Activated naive CD8-positive, alpha-beta T cell treated with anti-CD3 and anti-CD28 coated beads, Interleukin-2, amount 10 ng/mL, durations not matched to agents 7 days and 5 days (primary cell): ENCODE results near the gene PROB1. TPM values are rescaled to one million over a fixed set of nuclear protein-coding genes. Genes with fewer than 3 reads are reported as not detected.
"Not testable (repeated sequence)": the region's sequence is repeated elsewhere in the genome, so short reads cannot be mapped to it uniquely, and the experiment has no call there.

ENCODE experiments used
- ATAC-seq: fragments of 150-1000 bp; cut with Tn5 transposase; one replicate; pipeline ENCODE4 v1.10.0; 2021; ENCODE audit warnings: low read depth, moderate library complexity
- POLR2A ChIA-PET: fragments of 350-600 bp; sonication (Branson Sonifier 250); formaldehyde crosslinking; loops from one replicate; lab custom pipeline; 2021; ENCODE audit warnings: antibody characterized with exemption; lab: Charles Lee
- DNase-seq: peaks from one replicate; pipeline ENCODE4 v3.0.0; 2021
- H3K27ac Mint-ChIP-seq: one replicate; pipeline ENCODE4 v1.8.0; 2022; ENCODE audit warnings: mild to moderate bottlenecking, mixed read lengths
- H3K27me3 Mint-ChIP-seq: one replicate; pipeline ENCODE4 v1.8.0; 2022; ENCODE audit warnings: mild to moderate bottlenecking, moderate library complexity, mixed read lengths
- H3K36me3 Mint-ChIP-seq: one replicate; pipeline ENCODE4 v1.8.0; 2021; ENCODE audit warnings: mild to moderate bottlenecking, mixed read lengths
- H3K4me1 Mint-ChIP-seq: one replicate; pipeline ENCODE4 v1.8.0; 2021; ENCODE audit warnings: mixed read lengths
- H3K4me3 Mint-ChIP-seq: one replicate; pipeline ENCODE4 v1.8.0; 2022; ENCODE audit warnings: mild to moderate bottlenecking, moderate library complexity, mixed read lengths
- H3K9me3 Mint-ChIP-seq: one replicate; pipeline ENCODE4 v1.8.0; 2021; ENCODE audit warnings: mixed read lengths
- total RNA-seq, 2 experiments: library from RNA; stranded (reverse); gene quantifications; one replicate each; pipeline ENCODE4 v1.2.3, GENCODE V29; 2021

PROB1 gene
- total RNA-seq, 2 experiments from 2014 or later: 4.1 to 4.3 TPM

DNA sequence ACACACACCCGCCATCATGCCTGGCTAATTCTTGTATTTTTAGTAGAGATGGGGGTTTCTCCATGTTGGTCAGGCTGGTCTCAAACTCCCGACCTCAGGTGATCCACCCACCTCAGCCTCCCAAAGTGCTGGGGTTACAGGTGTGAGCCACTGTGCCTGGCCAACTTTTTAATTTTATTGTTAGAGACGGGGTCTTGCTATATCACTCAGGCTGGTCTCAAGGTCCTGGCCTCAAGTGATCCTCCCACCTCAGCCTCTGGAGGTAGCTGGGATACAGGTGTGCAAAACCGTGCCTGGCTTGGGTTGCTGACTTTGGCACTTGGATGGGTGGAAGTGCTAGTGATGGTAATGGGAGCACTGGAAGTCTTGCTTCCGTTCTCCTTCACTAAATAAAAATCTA is 14.2 kb upstream of the PROB1 start:
- H3K9me3 Mint-ChIP-seq, H3K27ac Mint-ChIP-seq, DNase-seq, ATAC-seq, H3K4me3 Mint-ChIP-seq, POLR2A ChIA-PET, H3K36me3 Mint-ChIP-seq, H3K27me3 Mint-ChIP-seq: not testable (repeated sequence)
- H3K4me1 Mint-ChIP-seq: peaks cover 28% of the 10 kb centered on the region

DNA sequence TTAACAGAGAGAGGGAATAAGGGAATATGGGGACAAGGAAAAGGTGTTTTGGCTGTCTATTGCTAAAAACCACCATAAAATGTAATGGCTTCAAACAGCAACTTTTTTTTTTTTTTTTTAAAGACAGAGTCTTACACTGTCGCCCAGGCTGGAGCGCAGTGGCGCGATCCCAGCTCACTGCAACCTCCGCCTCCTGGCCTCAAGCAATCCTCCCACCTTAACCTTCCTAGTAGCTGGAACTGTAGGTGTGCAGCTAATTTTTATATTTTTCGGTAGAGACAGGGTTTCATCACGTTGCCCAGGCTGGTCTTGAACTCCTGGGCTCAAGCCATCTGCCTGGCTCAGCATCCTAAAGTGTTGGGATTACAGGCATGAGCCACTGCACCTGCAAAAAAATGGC is 13.3 kb upstream of the PROB1 start:
- POLR2A ChIA-PET: no interaction called here

DNA sequence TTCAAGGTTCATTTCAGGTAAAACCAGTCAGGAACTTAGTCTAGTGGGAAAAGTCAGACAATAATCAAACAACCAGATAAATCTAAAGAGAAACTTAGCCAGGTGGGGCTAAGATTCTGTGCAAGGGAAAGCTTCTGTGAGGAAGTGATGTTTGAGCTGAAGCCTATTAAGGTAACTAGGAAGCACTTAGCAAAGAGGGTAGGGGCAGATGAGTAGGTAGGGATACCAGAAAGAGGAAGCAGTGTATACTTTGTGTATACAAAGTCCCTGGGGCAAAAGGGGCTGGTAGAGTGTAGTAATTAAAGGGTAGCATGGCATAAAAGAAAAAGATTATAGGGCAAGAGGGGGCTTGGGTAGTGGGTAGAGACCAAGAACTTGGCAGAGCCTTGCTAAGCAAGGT is 12.6 kb upstream of the PROB1 start:
- Mint-ChIP-seq H3K9me3 (no peaks in the 10 kb centered on the region), H3K27me3 (no peaks in the 10 kb centered on the region), H3K36me3 (no peaks in the 10 kb centered on the region), H3K4me1 (peaks cover 29% of the 10 kb centered on the region), H3K27ac (peak overlapping the region; percentile 28), H3K4me3 (no peak overlapping the region)
- ATAC-seq (no peak), DNase-seq (no peak)
- POLR2A ChIA-PET: interaction anchor here (0.6 kb wide), 1 partner anchor 1217 kb away, joined by 3 read pairs; no protein-coding TSS in a partner anchor

More for the DNA sequence above, 13.3 kb upstream of the PROB1 start:
- Mint-ChIP-seq H3K36me3 (no peaks in the 10 kb centered on the region), H3K27ac (peak overlapping the region; percentile 73), H3K9me3 (no peaks in the 10 kb centered on the region), H3K4me3 (no peak overlapping the region), H3K27me3 (no peaks in the 10 kb centered on the region), H3K4me1 (peaks cover 26% of the 10 kb centered on the region)
- ATAC-seq: no peak
- DNase-seq: no peak

DNA sequence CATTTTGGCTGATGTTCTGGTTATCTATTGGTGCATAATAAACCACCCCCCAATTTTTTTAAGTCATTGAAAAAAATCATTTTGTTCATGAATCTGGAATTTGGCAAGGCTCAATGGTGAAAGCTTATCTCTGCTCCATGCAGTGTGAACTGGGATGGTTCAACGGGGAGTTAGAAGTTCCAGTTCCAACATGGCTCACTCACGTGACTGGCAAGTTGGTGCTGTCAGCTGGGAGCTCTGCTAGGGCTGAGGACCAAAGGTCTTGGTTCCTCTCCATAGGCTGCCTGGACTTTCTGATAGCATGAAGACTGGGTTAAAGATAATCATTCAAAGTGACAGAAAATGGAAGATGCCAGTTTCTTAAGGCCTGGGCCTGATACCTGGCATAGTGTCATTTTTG is 12.1 kb upstream of the PROB1 start:
- no peak overlapping the region for H3K27ac Mint-ChIP-seq
- POLR2A ChIA-PET: no interaction called here
- H3K4me3 Mint-ChIP-seq: no peak overlapping the region
- no peak for DNase-seq
- peaks cover 30% of the 10 kb centered on the region for H3K4me1 Mint-ChIP-seq
- no peaks in the 10 kb centered on the region for H3K9me3 Mint-ChIP-seq
- no peaks in the 10 kb centered on the region for H3K36me3 Mint-ChIP-seq
- no peaks in the 10 kb centered on the region for H3K27me3 Mint-ChIP-seq
- ATAC-seq: no peak

DNA sequence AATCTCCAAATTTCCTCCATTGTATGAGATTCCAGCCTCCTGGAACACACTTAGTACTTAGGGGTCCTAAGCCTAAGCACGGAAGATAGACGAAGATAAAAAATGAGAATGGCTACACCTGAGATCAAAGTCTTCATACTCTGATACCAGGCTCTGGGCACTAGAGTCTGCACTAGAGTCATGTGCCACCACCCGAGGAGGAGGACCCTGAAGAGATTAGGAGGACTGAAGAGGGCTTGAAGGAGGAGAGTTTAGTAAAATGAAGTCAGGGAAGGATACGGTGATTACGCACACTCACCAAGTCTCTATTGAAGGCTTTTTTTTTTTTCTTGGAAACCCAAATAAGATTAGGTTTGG is 9.6 kb upstream of the PROB1 start:
- peaks cover 32% of the 10 kb centered on the region for H3K4me1 Mint-ChIP-seq
- ATAC-seq: no peak
- H3K27ac Mint-ChIP-seq: peak overlapping the region; percentile 100
- H3K9me3 Mint-ChIP-seq: no peaks in the 10 kb centered on the region
- no peak for DNase-seq
- POLR2A ChIA-PET: interaction anchor here (1.0 to 4.6 kb wide), 6 partner anchors 9 to 157 kb away, joined by 4 to 28 read pairs (median 4); partner anchors contain the start of genes MATR3, MZB1 and UBE2D2
- H3K36me3 Mint-ChIP-seq: peaks cover 2% of the 10 kb centered on the region
- peak overlapping the region; percentile 96 for H3K4me3 Mint-ChIP-seq
- no peaks in the 10 kb centered on the region for H3K27me3 Mint-ChIP-seq

DNA sequence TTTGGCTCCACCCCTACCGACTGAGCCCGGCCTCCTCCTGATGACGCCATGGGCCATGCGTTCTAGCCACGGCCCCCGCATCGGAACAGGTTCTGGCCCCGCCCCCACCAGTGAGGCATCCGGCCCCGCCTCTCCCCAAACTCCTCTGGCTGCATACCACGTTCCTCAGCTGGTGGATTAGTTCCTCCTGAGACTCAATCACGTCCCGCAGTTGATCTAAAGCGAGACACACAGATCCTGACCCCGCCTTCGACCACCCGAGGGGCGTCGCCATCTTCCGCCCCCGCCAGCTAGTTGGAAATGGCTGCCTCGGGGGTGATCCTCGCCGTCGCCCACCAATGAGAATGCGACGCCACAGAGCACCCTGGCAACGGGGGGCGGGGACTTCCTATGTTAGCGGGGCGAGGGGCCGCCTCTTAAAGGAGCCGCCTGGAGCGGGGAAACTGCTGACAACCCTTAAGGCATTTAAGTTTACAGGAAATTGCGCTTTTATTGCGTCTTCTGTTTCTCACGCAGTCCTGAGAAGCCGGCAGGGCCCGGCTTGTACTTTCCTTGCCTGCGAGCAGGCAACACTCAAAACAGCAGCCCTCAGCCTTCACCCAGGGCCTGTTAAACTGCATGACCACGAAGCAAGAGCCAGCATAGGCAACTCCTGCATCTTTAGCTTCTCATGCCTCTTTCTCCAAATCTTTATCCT is 9.0 kb upstream of the PROB1 start, which contains the start of gene SPATA24:
Gene SPATA24, minus strand, starts transcription at position 303 of the 697 bp plus-strand sequence. Its CDS starts 29 bp downstream, at position 274.
- H3K27ac Mint-ChIP-seq: peak within 1 kb of the TSS; percentile 100
- POLR2A ChIA-PET: interaction anchor here (0.7 to 4.6 kb wide), 8 partner anchors 8 to 157 kb away, joined by 3 to 28 read pairs (median 4); partner anchors contain the start of genes MATR3, MZB1 and UBE2D2
- DNase-seq (peak; percentile 96), ATAC-seq (peak; percentile 94)
- H3K4me1 Mint-ChIP-seq: peaks cover 35% of the 10 kb centered on the region
- no peaks in the 10 kb centered on the region for H3K27me3 Mint-ChIP-seq
- peak within 1 kb of the TSS; percentile 96 for H3K4me3 Mint-ChIP-seq
- H3K9me3 Mint-ChIP-seq: no peaks in the 10 kb centered on the region
- peaks cover 4% of the 10 kb centered on the region for H3K36me3 Mint-ChIP-seq

DNA sequence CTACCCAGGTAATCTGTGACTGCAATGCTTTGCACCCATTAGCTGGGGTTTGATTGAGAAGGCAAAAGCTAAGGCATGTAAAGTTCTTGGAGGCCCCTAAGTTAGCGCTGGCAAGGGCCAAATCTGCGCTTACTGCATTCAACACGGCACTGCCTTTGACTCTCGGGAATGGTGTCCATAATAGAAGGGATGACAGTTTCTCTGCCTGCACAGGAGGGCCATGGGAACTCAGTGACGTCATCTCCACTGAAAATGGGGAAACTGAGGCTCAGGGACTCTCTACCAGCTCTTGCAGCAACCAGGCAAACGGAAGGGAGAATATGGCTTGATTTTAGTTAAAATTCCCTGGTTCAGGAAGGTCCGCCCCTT is 8.5 kb upstream of the PROB1 start:
- H3K36me3 Mint-ChIP-seq: peaks cover 4% of the 10 kb centered on the region
- H3K9me3 Mint-ChIP-seq: no peaks in the 10 kb centered on the region
- ATAC-seq (no peak), DNase-seq (no peak)
- no peaks in the 10 kb centered on the region for H3K27me3 Mint-ChIP-seq
- peaks cover 35% of the 10 kb centered on the region for H3K4me1 Mint-ChIP-seq
- peak overlapping the region; percentile 96 for H3K4me3 Mint-ChIP-seq
- POLR2A ChIA-PET: interaction anchor here (0.7 to 4.6 kb wide), 9 partner anchors 8 to 158 kb away, joined by 3 to 28 read pairs (median 4); partner anchors contain the start of genes MATR3, MZB1 and UBE2D2
- H3K27ac Mint-ChIP-seq: peak overlapping the region; percentile 100

DNA sequence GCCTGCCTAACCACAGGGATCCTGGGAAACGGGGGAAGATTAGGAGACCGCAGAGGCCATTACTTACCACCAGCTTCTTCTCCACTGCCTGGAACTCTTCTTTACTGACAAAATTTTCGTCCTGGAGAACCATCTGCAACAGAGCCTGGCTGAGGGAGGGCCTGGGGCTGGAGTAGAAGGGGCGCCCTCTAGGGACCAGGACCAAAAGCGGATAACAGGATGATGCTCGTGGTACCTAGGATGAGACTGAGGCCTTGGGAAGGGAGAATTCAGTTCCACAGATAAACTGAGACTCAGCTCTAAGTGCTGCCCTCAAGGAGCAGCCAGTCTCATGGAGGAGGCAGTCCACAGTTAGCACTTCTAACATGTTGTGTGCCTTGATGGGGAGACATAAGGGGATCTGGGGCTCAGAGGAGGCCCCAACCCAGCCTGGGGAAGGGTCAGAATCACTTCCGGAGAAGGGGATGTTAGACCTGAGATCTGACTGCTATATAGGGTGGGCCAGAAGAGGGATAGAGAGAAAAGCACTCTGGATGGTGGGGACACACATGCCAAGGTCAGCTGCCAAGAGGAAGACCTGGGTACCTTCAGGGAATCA is 7.8 kb upstream of the PROB1 start:
- peak overlapping the region; percentile 100 for H3K27ac Mint-ChIP-seq
- peak overlapping the region; percentile 96 for H3K4me3 Mint-ChIP-seq
- H3K4me1 Mint-ChIP-seq: peaks cover 32% of the 10 kb centered on the region
- H3K9me3 Mint-ChIP-seq: no peaks in the 10 kb centered on the region
- ATAC-seq (no peak), DNase-seq (no peak)
- H3K36me3 Mint-ChIP-seq: peaks cover 8% of the 10 kb centered on the region
- H3K27me3 Mint-ChIP-seq: no peaks in the 10 kb centered on the region
- POLR2A ChIA-PET: interaction anchor here (1.2 to 4.6 kb wide), 5 partner anchors 10 to 158 kb away, joined by 3 to 28 read pairs (median 4); partner anchors contain the start of genes MZB1 and UBE2D2

DNA sequence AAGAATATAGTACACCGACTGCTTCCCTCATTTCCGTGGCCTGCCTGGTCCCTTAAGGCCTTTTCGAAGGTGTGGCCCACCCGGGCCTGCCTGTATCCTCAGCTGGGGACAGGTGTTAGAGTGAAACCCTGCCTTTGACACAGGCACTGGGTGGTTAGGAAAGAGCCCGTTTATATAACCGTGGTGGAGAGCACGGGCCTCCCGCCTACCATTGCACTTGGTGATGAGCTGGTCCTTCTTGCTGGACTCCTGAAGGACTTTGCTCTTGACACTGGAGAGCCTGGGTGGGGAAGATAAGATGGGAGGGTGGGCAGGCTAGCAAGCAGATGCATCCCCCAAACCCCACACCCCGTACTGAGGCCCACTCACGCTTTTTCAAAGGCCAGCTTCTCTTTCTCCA is 6.6 kb upstream of the PROB1 start:
- peaks cover 35% of the 10 kb centered on the region for H3K4me1 Mint-ChIP-seq
- ATAC-seq: no peak
- no peaks in the 10 kb centered on the region for H3K9me3 Mint-ChIP-seq

DNA sequence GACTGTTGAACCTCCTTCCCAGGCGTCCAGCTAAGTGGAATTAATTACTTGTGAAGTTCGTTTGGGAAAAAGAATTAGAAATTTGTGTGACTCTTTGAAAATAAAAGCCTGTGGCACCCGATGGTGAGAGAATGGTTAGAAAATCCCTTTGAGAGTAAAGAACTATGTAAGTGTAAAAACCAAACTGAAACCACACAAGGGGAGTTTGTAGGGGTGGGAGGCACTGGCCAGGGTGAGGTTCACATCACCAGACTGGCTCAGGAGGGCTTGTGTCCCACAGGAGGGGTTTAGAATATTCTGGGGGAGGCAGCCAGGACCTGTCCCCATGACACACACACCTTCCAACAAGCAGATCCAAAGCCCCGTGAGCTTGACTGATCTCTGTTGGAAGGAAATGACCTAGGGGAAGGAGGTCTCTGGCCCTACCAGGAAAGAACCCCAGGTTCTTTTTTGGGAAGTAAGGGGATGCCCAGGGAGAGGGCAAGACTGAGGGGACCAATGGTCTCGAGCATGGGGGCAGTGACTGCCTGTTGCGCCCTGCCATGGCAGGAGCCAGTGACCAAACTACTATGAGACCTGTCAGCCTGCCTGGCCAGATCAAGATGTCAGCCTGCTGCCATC is 4.7 kb upstream of the PROB1 start:
- no peaks in the 10 kb centered on the region for H3K27me3 Mint-ChIP-seq
- DNase-seq: no peak
- no peak overlapping the region for H3K27ac Mint-ChIP-seq
- H3K4me3 Mint-ChIP-seq: no peak overlapping the region
- H3K4me1 Mint-ChIP-seq: peaks cover 43% of the 10 kb centered on the region
- H3K9me3 Mint-ChIP-seq: no peaks in the 10 kb centered on the region
- no peak for ATAC-seq
- POLR2A ChIA-PET: interaction anchor here (1.1 to 1.9 kb wide), 2 partner anchors 9 to 16 kb away, joined by 3 to 7 read pairs; partner anchors contain the start of gene MZB1
- peaks cover 16% of the 10 kb centered on the region for H3K36me3 Mint-ChIP-seq

More for the DNA sequence above, 6.6 kb upstream of the PROB1 start:
- Mint-ChIP-seq H3K4me3 (no peak overlapping the region), H3K36me3 (peaks cover 11% of the 10 kb centered on the region), H3K27me3 (no peaks in the 10 kb centered on the region), H3K27ac (no peak overlapping the region)
- POLR2A ChIA-PET: interaction anchor here (1.3 to 4.6 kb wide), 2 partner anchors 8 to 11 kb away, joined by 5 to 28 read pairs; partner anchors contain the start of gene MZB1
- no peak for DNase-seq

DNA sequence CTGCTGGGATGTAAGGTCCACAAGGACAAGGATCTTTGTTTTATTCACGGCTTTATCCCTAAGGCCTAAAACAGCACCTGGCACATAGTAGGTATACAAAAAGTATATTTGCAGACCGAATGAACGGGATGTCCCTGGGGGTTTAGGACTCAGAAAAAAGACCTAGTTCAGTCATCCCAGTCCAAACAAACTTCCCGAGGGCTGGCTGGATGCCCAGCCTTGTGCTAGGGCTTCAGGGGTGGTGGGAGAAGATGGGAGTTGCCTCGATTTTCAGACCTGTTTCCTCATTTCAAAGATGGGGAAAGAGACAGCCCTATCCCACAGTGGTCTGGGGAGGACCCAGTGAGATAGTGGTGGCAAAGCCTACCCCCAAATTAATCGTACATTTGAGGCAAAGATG is 3.0 kb upstream of the PROB1 start:
- Mint-ChIP-seq H3K4me3 (no peak overlapping the region), H3K27ac (no peak overlapping the region), H3K4me1 (peaks cover 31% of the 10 kb centered on the region), H3K36me3 (peaks cover 16% of the 10 kb centered on the region), H3K27me3 (no peaks in the 10 kb centered on the region), H3K9me3 (no peaks in the 10 kb centered on the region)
- POLR2A ChIA-PET: interaction anchor here (0.7 kb wide), 1 partner anchor 207 kb away, joined by 3 read pairs; no protein-coding TSS in a partner anchor
- DNase-seq: no peak
- no peak for ATAC-seq

DNA sequence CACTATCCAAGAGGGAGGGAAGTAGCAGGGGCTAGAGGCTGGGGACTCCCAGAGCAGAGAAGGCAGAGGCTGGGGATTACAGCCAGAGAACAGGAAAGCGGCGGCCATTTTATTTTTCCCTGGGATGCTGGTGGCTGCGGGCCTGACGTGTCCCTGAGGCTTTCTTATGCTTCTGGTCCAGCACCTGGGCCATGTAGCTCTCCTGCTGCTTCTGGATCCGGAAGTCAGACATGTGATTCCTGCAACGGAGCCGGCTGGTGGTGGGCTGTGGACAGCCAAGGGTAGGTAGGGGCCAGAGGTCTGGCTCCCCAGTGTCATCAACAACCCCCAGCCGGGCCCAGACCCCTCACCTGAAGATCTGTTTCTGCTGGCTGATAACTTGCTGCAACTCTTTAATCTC is 1.8 kb upstream of the PROB1 start:
- no peak for DNase-seq
- H3K4me3 Mint-ChIP-seq: no peak overlapping the region
- POLR2A ChIA-PET: interaction anchor here (0.8 to 1.2 kb wide), 3 partner anchors 15 to 97 kb away, joined by 3 read pairs; partner anchors contain the start of gene STING1

More for the DNA sequence above, 1.8 kb upstream of the PROB1 start:
- H3K4me1 Mint-ChIP-seq: peaks cover 27% of the 10 kb centered on the region
- no peaks in the 10 kb centered on the region for H3K9me3 Mint-ChIP-seq
- H3K36me3 Mint-ChIP-seq: peaks cover 17% of the 10 kb centered on the region
- no peak overlapping the region for H3K27ac Mint-ChIP-seq
- no peak for ATAC-seq
- no peaks in the 10 kb centered on the region for H3K27me3 Mint-ChIP-seq
